H1 (cell line): ENCODE data around the gene AGRN. TPM values are rescaled to one million over a fixed set of nuclear protein-coding genes. Genes with fewer than 3 reads are reported as not detected.

ENCODE experiments used
- CTCF ChIA-PET: fragments of 300-600 bp; sonication (Branson Sonifier 250); formaldehyde crosslinking; loops from one replicate; lab custom pipeline; 2021; ENCODE audit not compliant: partially characterized antibody; lab: Charles Lee
- POLR2A ChIA-PET: fragments of 300-600 bp; sonication (Branson Sonifier 250); formaldehyde crosslinking; loops from one replicate; lab custom pipeline; 2021; ENCODE audit warnings: inconsistent platforms; ENCODE audit not compliant: partially characterized antibody; lab: Charles Lee
- DNase-seq, 2 experiments: peaks; one replicate each; pipeline versions ENCODE4 v3.0.0 to v3.0.0-alpha.2; 2010 to 2022; ENCODE audit warnings: low spot score in 2 of 2, low read depth in 1 of 2, mixed read lengths in 1 of 2
- FAIRE-seq: peaks from 2 replicates; lab custom pipeline; 2011; peaks lifted over from hg19 to GRCh38; lab: Jason Lieb, UNC
- H2AFZ ChIP-seq: 2 replicates; pipeline ENCODE4 v1.8.1; 2012; ENCODE audit warnings: low read length, inconsistent platforms
- H2AK5ac ChIP-seq: 2 replicates; pipeline ENCODE4 v1.6.1; 2013; ENCODE audit warnings: low read depth, low read length
- H2BK120ac ChIP-seq: replicated peaks from 2 replicates; pipeline ENCODE3; 2013; ENCODE audit warnings: low read depth, low read length, inconsistent platforms
- H2BK12ac ChIP-seq: 2 replicates; pipeline ENCODE4 v1.6.1; 2013; ENCODE audit warnings: low read depth, low read length
- H2BK15ac ChIP-seq: 2 replicates; pipeline ENCODE4 v1.6.1; 2013; ENCODE audit warnings: low read length
- H2BK20ac ChIP-seq: 2 replicates; pipeline ENCODE4 v1.6.1; 2013; ENCODE audit warnings: low read length
- H2BK5ac ChIP-seq: 2 replicates; pipeline ENCODE4 v1.6.1; 2013; ENCODE audit warnings: low read depth, low read length
- H3K14ac ChIP-seq: 2 replicates; pipeline ENCODE4 v1.6.1; 2013; ENCODE audit warnings: inconsistent platforms; ENCODE audit not compliant: insufficient read length
- H3K18ac ChIP-seq: 2 replicates; pipeline ENCODE4 v1.6.1; 2013; ENCODE audit warnings: low read length; ENCODE audit errors: extremely low read depth
- H3K23ac ChIP-seq: 2 replicates; pipeline ENCODE4 v1.6.1; 2013; ENCODE audit warnings: inconsistent platforms; ENCODE audit not compliant: insufficient read length
- H3K23me2 ChIP-seq: 2 replicates; pipeline ENCODE4 v1.6.1; 2013; ENCODE audit warnings: low read depth, low read length
- H3K27ac ChIP-seq: 2 replicates; pipeline ENCODE4 v1.6.1; 2011; ENCODE audit warnings: low read depth, low read length, inconsistent platforms
- H3K27me3 ChIP-seq, 4 experiments: replicated peaks in 1 of 4; 1 replicate in 1 of 4; 2 replicates in 3 of 4; pipeline versions ENCODE4 v1.6.1 to v1.8.1; 2011 to 2013; ENCODE audit warnings: low read length in 3 of 4, mild to moderate bottlenecking in 3 of 4, inconsistent platforms in 2 of 4, mixed read lengths in 2 of 4, moderate library complexity in 1 of 4; ENCODE audit not compliant: control insufficient read depth in 3 of 4, insufficient read depth in 3 of 4; ENCODE audit errors: extremely low read depth in 1 of 4
- H3K36me3 ChIP-seq, 4 experiments: 2 replicates each; pipeline versions ENCODE4 v1.6.1 to v1.8.1; 2011 to 2013; ENCODE audit warnings: mild to moderate bottlenecking in 4 of 4, low read length in 3 of 4, moderate library complexity in 2 of 4, control low read depth in 1 of 4, inconsistent platforms in 1 of 4; ENCODE audit not compliant: insufficient read depth in 4 of 4, control insufficient read depth in 2 of 4
- H3K4ac ChIP-seq: replicated peaks from 2 replicates; pipeline ENCODE3; 2013; ENCODE audit warnings: low read length, low read depth, mixed read lengths, inconsistent platforms; ENCODE audit not compliant: insufficient read length
- H3K4me1 ChIP-seq, 4 experiments: replicated peaks in 1 of 4; 1 replicate in 1 of 4; 2 replicates in 3 of 4; pipeline versions ENCODE4 v1.6.1 to v1.8.1; 2011 to 2013; ENCODE audit warnings: low read length in 3 of 4, inconsistent platforms in 2 of 4, mixed read lengths in 1 of 4; ENCODE audit not compliant: insufficient read depth in 4 of 4, control insufficient read depth in 3 of 4
- H3K4me2 ChIP-seq, 2 experiments: 2 replicates each; pipeline versions ENCODE4 v1.6.1 to v1.8.1; 2011 to 2013; ENCODE audit warnings: low read depth in 2 of 2, low read length in 2 of 2, control low read depth in 1 of 2, inconsistent platforms in 1 of 2, mild to moderate bottlenecking in 1 of 2; ENCODE audit not compliant: insufficient read depth in 1 of 2
- H3K4me3 ChIP-seq, 4 experiments: fragments of 200-600, 300-600 bp in 1 of 4; sonication (generic), shearing (Covaris generic), sonication (Bioruptor Twin) in 1 of 4; 2 replicates each; pipeline versions ENCODE4 v1.5.1 to v1.8.1; 2011 to 2016; ENCODE audit warnings: low read length in 4 of 4, low read depth in 3 of 4, control low read depth in 2 of 4, inconsistent platforms in 2 of 4, mild to moderate bottlenecking in 2 of 4, mixed read lengths in 1 of 4, moderate library complexity in 1 of 4; ENCODE audit not compliant: insufficient read depth in 2 of 4; ENCODE audit errors: extremely low read depth in 1 of 4
- H3K56ac ChIP-seq: replicated peaks from 2 replicates; pipeline ENCODE3; 2013; ENCODE audit warnings: low read depth, mild to moderate bottlenecking, mixed read lengths, low read length, inconsistent platforms; ENCODE audit not compliant: insufficient read length
- H3K79me1 ChIP-seq: 2 replicates; pipeline ENCODE4 v1.6.1; 2013; ENCODE audit warnings: low read depth, low read length, control low read depth
- H3K79me2 ChIP-seq, 2 experiments: 2 replicates each; pipeline versions ENCODE4 v1.6.1 to v1.8.1; 2012 to 2013; ENCODE audit warnings: low read length in 2 of 2, mild to moderate bottlenecking in 2 of 2, inconsistent platforms in 1 of 2; ENCODE audit not compliant: insufficient read depth in 2 of 2, control insufficient read depth in 1 of 2
- H3K9ac ChIP-seq, 4 experiments: replicated peaks in 1 of 4; 1 replicate in 1 of 4; 2 replicates in 3 of 4; pipeline versions ENCODE4 v1.6.1 to v1.8.1; 2011 to 2013; ENCODE audit warnings: low read depth in 3 of 4, low read length in 3 of 4, control low read depth in 2 of 4, mild to moderate bottlenecking in 2 of 4, moderate library complexity in 2 of 4, inconsistent platforms in 1 of 4; ENCODE audit errors: extremely low read depth in 1 of 4
- H3K9me3 ChIP-seq, 2 experiments: 2 replicates each; pipeline versions ENCODE4 v1.6.1 to v1.8.1; 2012 to 2013; ENCODE audit warnings: mild to moderate bottlenecking in 2 of 2, moderate library complexity in 2 of 2, control low read depth in 1 of 2, inconsistent platforms in 1 of 2, low read depth in 1 of 2, low read length in 1 of 2, mixed read lengths in 1 of 2; ENCODE audit not compliant: insufficient read depth in 2 of 2
- H4K20me1 ChIP-seq, 2 experiments: replicated peaks in 1 of 2; 2 replicates each; pipeline versions ENCODE3 to v1.8.1; 2011 to 2013; ENCODE audit warnings: inconsistent platforms in 2 of 2, low read length in 2 of 2, mild to moderate bottlenecking in 1 of 2; ENCODE audit not compliant: insufficient read depth in 2 of 2, control insufficient read depth in 1 of 2
- H4K5ac ChIP-seq: 2 replicates; pipeline ENCODE4 v1.6.1; 2013; ENCODE audit warnings: low read length, low read depth, mixed read lengths, inconsistent platforms; ENCODE audit not compliant: insufficient read length
- H4K8ac ChIP-seq: 2 replicates; pipeline ENCODE4 v1.8.0; 2013; ENCODE audit warnings: mild to moderate bottlenecking, moderate library complexity, low read length, inconsistent platforms; ENCODE audit not compliant: insufficient read depth; ENCODE audit errors: extremely low read depth
- H4K91ac ChIP-seq: replicated peaks from 2 replicates; pipeline ENCODE3; 2013; ENCODE audit warnings: low read length, mixed read lengths, inconsistent platforms; ENCODE audit not compliant: insufficient read length
- CEBPB ChIP-seq: IDR thresholded peaks from 2 replicates; pipeline ENCODE4 v1.6.1; 2012; ENCODE audit warnings: low read depth, low read length
- JUN ChIP-seq: IDR thresholded peaks from 2 replicates; pipeline ENCODE4 v1.6.1; 2011; ENCODE audit warnings: low read depth, mild to moderate bottlenecking, improper control_type of control experiment, low read length
- SP2 ChIP-seq: IDR thresholded peaks from 2 replicates; pipeline ENCODE4 v1.6.1; 2012; ENCODE audit warnings: mild to moderate bottlenecking, low read length, inconsistent platforms
- WGBS, 2 experiments: shearing (Covaris generic) in 1 of 2; methylation state at CpG; one replicate each; pipeline versions ENCODE4 v1.1.6 to v1.1.7; 2013 to 2015; ENCODE audit warnings: low lambda C conversion rate in 2 of 2, mixed read lengths in 2 of 2, inconsistent platforms in 1 of 2, low coverage in 1 of 2, missing lambda C conversion rate in 1 of 2; ENCODE audit not compliant: insufficient replicate concordance in 2 of 2, insufficient coverage in 1 of 2, insufficient read length in 1 of 2; ENCODE audit errors: extremely low coverage in 1 of 2, missing lambda C conversion rate in 1 of 2; 5-methylcytosine and 5-hydroxymethylcytosine counted together
- polyA plus RNA-seq, 7 experiments: library from polyadenylated mRNA; depleted of rRNA in 3 of 7; stranded (reverse) in 5 of 7; unstranded in 2 of 7; fragments of >200 nt in 5 of 7; fragments of 200-250 nt in 2 of 7; gene quantifications; 1 replicate in 5 of 7; 2 replicates in 1 of 7; 4 replicates in 1 of 7; pipeline versions ENCODE4 v1.2.1 to v1.2.3, GENCODE V29; 2011 to 2013; ENCODE audit warnings: missing spikeins in 2 of 7, mixed read lengths in 2 of 7
- total RNA-seq: library from RNA; stranded (reverse); fragmentation: NEBNext Ultra II Directional; extraction: Animal tissue kit (Norgen Biotek cat#: 25700); gene quantifications from 2 replicates; pipeline ENCODE4 v1.2.1, GENCODE V29; 2021

Gene AGRN
- total and polyA plus RNA-seq, 2 of the 8 experiments (the other 6 are each of a cell fraction or from before 2014, with no cell fraction given) = 52.3 to 155 TPM

DNA sequence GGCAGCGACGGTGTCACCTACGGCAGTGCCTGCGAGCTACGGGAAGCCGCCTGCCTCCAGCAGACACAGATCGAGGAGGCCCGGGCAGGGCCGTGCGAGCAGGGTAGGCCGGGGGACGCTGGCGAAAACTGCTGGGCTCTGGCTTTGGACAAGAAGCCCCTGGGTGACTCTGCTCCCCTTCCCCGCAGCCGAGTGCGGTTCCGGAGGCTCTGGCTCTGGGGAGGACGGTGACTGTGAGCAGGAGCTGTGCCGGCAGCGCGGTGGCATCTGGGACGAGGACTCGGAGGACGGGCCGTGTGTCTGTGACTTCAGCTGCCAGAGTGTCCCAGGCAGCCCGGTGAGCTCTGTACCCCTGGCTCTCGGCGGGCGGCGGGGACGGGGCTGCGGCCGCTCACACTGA is 24.0 kb downstream of the AGRN start:
- Histone ChIP-seq H3K23ac (no peak overlapping the region), H3K4me1 (peaks cover 0 to 10% (median 2%) of the 10 kb centered on the region in 4 experiments; a peak in 4 of 7 replicates), H2BK15ac (no peak overlapping the region), H3K18ac (no peak overlapping the region), H2AFZ (no peak overlapping the region), H3K36me3 (peaks cover 6 to 56% (median 24%) of the 10 kb centered on the region in 4 experiments), H2BK12ac (no peak overlapping the region), H2AK5ac (no peak overlapping the region), H4K91ac (no peak overlapping the region), H3K27ac (no peak overlapping the region), H3K27me3 (peaks cover 0 to 16% (median 10%) of the 10 kb centered on the region in 4 experiments; a peak in 5 of 7 replicates), H3K9ac (no peak overlapping the region), H3K79me2 (no peaks in the 10 kb centered on the region), H4K20me1 (peaks cover 19 to 38% of the 10 kb centered on the region in 2 experiments), H3K14ac (no peak overlapping the region), H3K4me3 (no peak overlapping the region), H2BK5ac (no peak overlapping the region), H3K9me3 (no peaks in the 10 kb centered on the region), H3K4me2 (no peak overlapping the region), H4K8ac (no peak overlapping the region), H3K79me1 (peaks cover 7% of the 10 kb centered on the region; the same call in 1 of the 2 replicates), H4K5ac (no peak overlapping the region), H3K56ac (no peak overlapping the region), H2BK20ac (no peak overlapping the region), H2BK120ac (no peak overlapping the region), H3K23me2 (peaks cover 8% of the 10 kb centered on the region; the same call in 1 of the 2 replicates), H3K4ac (no peak overlapping the region)
- no peak for DNase-seq
- CTCF ChIA-PET = interaction anchor here (1.0 to 2.5 kb wide), 5 partner anchors 15 to 59 kb away, joined by 3 to 11 read pairs (median 6); no protein-coding TSS in a partner anchor
- TF ChIP-seq JUN (no peak), SP2 (no peak), CEBPB (no peak)
- POLR2A ChIA-PET = interaction anchor here (1.4 to 3.8 kb wide), 5 partner anchors 10 to 21 kb away, joined by 6 to 19 read pairs (median 11); no protein-coding TSS in a partner anchor
- no peak for FAIRE-seq
- 97% methylated on average over 27 of the region's 33 CpGs; no CpG with 5 or more reads in 1 of the 2 experiments for WGBS, 2 experiments
